GM18868 (cell line): Measurements from ENCODE around the gene ZNF609.

Experiments
- ATAC-seq: cut with Tn5 transposase; IDR thresholded peaks from one replicate; pipeline ENCODE4 v1.9.1; 2021; ENCODE audit warnings: mild to moderate bottlenecking, moderate library complexity; ENCODE audit not compliant: unreplicated experiment

ZNF609 gene, protein sequence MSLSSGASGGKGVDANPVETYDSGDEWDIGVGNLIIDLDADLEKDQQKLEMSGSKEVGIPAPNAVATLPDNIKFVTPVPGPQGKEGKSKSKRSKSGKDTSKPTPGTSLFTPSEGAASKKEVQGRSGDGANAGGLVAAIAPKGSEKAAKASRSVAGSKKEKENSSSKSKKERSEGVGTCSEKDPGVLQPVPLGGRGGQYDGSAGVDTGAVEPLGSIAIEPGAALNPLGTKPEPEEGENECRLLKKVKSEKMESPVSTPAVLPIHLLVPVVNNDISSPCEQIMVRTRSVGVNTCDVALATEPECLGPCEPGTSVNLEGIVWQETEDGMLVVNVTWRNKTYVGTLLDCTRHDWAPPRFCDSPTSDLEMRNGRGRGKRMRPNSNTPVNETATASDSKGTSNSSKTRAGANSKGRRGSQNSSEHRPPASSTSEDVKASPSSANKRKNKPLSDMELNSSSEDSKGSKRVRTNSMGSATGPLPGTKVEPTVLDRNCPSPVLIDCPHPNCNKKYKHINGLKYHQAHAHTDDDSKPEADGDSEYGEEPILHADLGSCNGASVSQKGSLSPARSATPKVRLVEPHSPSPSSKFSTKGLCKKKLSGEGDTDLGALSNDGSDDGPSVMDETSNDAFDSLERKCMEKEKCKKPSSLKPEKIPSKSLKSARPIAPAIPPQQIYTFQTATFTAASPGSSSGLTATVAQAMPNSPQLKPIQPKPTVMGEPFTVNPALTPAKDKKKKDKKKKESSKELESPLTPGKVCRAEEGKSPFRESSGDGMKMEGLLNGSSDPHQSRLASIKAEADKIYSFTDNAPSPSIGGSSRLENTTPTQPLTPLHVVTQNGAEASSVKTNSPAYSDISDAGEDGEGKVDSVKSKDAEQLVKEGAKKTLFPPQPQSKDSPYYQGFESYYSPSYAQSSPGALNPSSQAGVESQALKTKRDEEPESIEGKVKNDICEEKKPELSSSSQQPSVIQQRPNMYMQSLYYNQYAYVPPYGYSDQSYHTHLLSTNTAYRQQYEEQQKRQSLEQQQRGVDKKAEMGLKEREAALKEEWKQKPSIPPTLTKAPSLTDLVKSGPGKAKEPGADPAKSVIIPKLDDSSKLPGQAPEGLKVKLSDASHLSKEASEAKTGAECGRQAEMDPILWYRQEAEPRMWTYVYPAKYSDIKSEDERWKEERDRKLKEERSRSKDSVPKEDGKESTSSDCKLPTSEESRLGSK (N-terminal part only)

DNA sequence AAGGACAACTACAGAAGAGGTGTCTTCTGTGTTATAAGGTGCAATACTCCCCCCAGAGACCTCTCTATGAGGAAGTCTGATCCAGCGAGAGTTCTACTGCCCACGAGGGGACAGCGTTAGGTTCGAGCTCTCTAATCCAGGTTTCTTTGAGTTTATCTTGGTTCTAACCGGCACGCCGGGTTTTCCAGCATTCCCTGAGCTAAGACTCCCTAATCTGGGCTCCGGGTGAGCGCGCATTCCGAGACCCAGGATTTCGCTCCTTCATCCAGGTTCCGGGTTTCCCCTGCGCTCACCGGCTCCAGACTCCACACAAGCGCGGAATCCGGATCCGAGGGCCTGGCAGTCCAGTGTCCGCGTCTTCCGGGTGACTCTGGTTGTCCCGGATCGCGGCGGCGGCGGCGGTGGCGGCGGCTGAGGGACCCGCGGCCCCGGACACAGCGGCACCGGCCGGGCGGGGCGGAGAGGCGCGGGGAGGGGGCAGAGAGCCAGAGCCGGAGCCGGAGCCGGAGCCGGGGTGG is at the start of gene ZNF609:
Gene ZNF609, plus strand, starts transcription at position 373 of the 518 bp plus-strand sequence. CDS start 38,842 bp downstream, outside the sequence.
- ATAC-seq, result peak; percentile 56

DNA sequence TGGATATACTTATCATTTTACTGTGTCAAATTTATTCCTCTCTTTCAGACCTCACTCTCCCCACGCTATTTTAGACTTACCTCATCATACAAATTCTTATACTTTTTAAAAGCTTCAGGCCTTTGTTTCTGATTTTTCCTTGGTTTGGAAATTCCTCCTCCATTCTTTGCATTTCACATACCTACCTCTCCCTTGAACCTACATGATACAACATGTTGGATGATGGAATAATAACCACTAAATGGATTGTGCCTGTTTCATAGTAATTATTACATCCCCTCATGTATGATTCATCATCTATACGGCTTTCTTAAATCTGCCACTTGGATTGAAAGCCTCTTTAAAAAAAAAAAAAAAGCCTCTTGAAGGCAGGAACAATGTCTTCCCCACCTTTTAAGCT is 48.2 kb upstream of the ZNF609 start:
- ATAC-seq, result no peak

DNA sequence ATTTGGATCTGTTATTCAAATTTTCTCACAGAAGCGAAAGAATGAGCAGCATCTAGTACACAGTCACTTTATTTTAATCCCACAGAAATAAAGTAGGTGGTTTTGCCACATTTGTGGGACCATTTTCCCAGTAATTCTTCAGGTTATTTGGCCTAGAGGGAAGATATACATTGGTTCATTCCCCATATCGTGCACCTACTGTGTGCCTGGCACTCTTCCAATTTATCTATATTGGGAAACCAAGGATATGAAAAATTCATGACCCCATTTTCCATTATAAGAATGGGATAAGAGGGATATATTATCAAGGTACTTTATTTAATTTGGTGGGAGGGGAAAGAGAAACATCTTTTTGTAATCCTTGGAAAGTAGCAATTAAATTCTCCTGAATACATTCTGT is 37.7 kb upstream of the ZNF609 start:
- no peak for ATAC-seq

DNA sequence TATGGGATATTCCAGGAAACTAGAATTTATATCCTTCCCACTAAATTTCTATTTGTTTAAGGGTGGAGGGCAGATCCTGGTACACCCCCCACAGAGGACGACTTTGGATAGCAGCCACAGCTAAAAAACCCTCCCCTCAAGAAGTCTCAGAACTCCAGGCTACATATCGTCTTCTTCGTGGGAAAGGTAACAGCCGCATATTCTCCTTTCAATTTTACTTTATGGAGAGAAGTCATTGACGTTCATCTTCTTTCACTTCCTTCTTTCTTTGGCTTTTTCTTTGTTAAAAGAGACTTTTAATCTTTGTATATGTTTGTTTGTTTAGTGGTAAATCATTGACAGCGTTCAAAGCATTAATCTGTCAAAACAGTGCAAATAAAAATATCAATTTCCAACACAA is 36.4 kb upstream of the ZNF609 start:
- no peak for ATAC-seq

DNA sequence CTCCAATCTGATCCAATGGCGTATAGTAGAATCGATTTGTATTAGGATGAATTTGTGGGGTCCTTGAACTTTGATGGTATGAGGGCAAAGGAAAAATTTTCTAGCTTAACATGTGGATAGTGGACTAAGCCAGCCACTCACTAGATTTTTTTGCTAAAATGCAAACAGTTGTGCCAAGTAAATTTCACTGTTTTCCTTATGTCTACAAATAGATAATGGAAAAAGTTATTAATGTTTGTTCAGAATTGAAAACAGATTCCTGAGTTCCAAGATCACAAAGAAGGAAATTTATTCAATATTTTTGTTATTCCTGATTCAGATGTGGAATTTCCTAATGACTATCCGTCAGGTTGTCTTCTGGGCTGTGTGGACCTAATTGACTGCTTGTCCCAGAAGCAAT is 35.2 kb upstream of the ZNF609 start:
- no peak for ATAC-seq

DNA sequence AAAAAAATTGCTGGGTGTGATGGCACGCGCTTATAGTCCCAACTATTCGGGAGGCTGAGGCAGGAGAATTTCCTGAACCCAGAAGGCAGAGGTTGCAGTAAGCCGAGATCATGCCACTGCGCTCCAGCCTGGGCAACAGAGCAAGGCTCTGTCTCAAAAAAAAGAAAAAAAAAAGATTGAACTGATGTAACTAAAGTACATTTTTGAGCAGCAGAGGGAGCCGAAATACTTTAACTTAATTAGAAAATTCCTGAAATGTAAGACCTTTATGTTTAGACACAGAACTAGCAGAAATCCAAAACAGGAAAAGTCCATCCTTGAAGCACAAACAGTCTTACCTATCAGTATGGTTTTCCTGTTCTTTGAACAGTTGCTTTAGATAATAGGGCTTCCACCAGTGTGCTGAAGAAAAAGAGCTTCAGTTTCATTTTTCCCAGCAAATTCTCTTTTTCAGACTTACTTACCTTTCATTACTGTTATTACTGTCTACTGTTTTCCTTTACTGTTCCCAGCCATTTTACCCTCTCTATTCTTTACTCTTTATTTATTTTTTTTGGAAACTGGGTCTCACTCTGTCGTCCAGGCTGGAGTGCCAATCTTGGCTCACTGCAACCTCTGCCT is 33.4 kb upstream of the ZNF609 start:
- ATAC-seq, result no peak

DNA sequence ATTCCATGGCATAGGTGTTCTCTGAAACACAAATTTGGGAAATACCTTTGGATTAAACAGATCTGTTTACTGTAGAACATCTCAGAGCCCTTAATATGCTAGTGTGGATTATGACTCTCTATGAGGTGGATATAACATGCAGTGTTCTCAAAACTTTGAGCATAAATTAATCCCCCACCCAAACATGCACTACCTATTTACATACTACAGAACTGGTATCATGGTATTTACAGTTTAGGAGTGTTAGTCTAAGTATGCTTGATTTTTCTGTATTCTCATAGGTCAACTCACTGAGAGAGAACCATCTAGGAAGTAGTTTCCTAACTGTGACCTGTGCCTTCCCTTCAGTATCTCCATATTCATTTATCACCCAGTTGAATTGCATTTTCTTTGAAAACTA is 30.9 kb upstream of the ZNF609 start:
- no peak for ATAC-seq

DNA sequence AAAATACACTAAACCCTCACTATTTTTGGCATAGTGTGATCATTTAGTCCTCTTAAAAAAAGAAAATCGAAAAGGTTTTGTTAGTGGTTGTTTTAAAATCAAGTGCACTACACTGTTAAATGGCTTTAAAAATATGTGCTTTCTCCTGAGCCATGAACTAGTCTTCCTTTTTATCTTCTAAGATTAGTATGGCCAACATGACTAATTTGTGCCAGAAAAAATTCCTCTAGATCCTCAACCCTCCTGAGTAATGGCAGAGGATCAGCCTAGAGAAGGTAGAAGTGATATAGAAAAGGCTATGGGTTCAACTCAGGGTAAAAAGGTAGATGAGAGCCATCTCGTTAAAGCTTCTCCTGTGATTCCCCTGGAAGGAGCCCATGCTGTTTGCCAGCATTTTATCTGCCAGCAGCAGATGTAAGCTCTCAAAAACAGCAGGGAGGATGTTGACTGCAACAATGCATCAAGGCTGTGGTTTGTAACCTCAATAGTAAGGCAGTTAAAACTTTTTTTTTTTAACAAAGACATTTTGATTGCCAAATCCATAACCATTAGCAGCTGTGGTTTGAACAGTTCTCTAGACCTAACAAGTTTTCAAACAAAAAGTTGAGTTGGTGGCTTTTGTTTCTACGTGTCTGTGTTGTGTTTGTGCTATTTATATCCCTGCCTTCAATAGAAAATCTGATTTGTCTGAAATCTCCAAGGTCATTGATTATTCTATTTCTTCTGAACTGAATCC is 30.2 kb upstream of the ZNF609 start:
- ATAC-seq, result no peak

DNA sequence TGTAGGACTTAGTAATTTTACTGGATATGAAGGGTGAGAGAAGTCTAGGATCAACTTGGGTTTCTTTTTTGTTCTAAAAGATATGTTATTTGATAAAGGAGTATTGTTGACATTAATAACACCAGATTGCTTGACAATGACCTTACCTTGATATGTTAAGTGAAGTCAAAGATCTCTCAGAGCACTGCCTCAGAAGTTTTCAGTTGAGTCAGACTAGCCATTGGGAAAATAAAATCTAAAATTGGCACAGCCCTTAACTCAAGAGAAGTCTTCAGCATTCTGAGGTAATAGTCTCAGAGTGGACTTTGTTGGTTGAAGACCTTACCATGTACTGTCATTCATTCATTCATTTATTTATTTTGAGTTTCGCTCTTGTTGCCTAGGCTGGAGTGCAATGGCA is 22.4 kb upstream of the ZNF609 start:
- no peak for ATAC-seq

DNA sequence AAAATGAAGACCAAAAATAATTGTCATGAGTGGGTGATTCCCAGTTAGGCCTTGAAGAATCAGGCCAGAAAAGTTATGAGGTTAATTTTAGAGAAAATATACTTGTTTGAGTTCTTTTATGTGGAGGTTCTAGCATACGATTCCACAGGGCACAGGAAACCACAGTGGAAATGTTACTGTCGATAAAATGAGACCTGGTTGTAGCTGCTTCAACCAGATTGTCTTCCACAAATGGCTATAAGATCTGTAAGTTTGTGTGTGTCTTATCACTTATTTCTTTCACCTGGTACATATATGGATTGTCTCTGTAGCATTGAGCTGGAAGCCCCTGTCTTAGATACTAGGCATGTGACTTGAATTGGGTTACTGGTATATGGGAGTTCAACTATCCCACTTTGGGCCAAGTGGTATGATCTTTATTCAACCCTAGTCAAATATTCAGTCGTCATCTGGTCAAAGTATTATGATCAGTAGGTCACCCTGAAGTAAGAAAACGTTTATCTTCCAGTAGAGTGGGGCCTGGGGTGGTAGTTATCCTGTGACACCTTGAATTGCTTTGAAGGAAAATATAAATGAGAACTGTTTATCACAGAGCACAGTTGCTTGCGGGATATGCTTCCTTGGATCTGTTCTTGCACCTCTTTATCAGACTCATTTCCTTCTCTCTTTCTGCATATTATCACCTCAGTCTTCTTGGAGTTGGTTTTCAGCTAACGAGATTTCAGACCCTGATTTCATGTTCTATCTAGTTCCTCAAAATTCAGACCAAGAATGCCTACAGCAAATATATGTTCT is 21.5 kb upstream of the ZNF609 start:
- ATAC-seq, result no peak

DNA sequence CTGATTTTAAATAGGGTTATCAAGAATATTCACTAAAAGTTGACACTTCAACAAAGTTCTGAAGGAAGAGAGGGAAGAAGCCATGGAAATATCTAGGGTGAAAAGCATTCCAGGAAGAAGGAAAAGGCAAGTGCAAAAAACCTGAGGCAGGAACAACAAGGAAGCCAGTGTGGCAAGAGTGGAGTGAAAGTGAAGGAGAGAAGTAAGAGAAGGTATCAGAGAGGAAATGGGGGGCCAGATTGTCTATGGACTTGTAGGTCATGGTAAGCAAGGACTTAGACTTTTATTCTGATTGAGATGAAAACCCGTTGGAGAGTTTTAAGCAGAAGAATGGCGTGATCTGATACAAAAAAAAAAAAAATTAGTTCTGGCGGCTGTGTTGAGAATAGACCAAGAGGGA is 18.5 kb upstream of the ZNF609 start:
- no peak for ATAC-seq

DNA sequence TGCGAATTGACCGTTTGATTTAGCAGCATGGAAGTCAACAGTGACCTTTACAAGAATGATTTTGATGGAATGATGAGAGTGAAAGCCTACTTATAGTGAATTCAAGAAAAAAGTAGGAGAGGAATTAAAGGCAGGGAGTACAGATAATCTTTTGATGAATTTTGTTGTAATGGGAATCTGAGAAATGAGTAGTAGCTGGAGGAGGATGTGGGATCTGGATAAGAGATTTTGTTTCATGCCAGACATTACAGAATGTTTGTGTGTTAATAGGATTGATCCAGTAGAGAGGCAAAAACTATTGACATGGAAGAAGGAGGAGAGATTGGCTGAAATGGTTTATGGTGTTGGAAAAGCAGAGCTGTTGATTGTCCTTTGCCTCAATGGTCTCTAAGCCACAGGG is 17.4 kb upstream of the ZNF609 start:
- no peak for ATAC-seq

DNA sequence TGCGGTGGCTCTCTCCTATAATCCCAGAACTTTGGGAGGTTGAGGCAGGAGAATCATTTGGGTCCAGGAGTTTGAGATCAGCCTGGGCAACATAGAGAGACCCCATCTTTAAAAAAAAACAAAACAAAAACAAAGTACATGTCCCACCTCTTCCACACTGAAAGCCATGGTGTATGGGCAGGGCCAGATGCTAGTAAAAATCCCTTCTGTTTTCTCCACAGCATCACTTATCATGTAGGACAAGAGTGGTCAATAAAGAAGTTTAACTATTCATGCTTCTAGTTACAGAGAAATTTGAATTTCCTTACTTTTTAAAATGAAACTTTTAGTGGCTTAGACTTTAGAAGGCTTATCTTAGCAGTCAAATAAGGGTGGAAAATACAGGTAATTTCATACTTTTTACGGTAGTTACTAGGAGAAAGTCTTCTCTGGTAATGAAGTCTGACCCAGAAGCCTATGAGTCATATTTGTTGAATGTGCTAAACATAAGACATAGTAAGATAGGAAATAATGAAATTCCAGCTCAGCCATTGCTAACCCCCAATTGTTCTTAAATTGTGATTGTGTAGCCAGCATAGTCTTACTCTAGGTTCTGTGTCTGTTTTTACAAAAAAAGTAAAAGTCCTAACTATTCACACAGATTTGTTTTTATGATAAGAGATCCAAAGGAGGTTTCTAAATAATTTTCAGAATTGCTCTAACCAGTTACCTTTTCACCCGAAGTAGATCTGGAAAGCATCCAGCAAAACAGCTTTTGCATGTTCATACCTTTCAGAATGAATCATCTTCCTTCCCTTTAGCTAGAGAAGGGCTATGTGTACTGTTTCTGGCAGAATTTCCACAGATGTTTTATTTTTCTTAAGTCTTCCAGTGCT is 16.4 kb upstream of the ZNF609 start:
- ATAC-seq, result peak; percentile 75

DNA sequence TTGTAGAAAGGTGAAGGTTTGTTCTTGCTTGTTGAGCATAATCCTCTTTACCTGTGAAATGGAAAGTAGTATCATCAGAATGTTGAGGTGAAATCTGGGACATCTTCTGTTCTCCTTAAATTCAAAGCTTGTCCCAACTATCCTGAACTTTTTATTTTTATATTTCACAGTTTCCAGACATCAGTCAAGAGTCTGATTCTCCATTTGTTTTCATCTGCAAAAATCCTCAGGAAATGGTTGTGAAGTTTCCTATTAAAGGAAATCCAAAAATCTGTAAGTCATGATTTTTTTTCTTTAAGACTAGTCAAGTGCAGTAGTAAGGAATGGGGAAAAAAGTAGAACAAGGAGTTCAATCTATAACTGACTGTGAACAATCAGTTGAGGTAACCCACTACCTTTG is 15.5 kb upstream of the ZNF609 start:
- ATAC-seq, result no peak

DNA sequence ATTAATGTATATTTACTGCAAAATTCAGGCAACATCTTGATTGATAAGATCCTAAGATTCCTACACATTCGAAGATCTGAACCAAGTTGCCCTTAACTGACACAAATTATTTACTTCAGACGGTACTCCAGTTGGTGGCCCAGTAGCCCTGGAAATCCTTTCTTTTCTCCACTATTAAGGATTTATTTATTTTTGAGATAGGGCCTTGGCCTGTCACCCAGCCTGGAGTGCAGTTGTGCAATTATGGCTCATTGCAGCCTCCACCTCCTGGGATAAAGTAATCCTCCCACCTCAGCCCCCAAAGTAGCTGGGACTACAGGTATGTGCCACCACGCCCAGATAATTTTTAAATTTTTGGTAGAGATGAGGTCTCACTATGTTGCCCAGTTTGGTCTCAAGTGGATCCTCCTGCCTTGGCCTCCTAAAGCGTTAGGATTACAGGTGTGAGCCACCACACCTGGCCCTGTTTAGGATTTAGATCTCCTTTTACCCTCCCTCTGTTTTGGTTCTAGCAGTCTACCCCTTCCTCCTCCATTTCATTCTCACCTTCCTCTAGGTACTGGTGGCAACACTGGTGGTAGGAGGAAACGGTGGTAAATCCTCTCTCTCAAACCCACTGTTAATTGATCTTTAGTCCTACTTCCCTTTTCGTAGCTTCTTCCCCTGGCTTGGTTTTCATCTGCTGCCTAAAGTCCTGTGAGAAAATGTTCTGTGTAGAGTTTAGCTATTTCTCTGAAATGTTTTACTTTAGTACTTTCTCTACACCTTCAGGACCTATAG is 12.7 kb upstream of the ZNF609 start:
- peak; percentile 47 for ATAC-seq

DNA sequence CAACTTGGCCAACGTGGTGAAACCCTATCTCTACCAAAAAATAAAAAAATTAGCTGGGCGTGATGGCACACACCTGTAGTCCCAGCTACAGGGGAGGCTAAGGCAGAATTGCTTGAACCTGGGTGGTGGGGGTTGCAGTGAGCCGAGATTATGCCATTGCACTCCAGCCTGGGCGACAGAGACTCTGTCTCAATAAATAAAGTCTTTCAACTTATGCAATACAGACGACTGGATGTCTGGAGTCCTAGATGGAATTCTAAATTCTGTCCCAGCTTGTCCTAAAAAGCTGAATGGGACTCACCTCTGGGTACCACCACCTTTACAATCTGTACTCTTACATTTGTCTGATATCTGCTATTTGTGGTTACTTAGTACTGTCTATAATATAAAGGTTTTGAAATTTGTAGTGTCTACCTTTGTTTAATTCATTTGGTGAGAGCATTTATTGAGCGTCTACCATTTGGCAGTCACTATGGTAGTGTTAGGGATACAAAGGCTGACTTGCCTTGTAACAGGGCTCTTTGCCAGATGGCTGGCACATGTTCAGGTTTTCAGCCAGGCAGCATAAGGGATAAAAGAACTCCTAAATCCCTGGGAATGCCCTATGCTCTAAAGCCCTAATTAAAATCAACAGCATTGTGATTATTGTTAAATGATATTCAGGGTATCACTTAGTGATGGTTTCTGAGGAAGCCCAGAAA is 7.2 kb upstream of the ZNF609 start:
- ATAC-seq, result no peak

DNA sequence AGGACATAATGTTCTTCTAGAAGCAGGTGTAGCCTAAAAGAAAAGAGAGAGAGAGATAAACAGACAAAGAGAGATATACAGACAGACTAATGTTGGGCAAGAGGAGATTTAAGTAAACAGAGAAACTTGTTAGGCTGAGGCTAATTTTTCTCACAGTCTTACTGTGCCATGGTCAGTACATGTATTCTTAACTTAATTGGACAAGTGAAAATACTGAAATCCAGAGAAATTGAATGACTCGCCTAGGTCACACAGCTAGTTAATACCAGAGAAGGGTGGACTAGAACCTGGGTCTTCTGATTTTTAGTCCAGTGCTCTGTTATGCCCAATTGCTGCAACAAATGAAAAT is 6.7 kb upstream of the ZNF609 start:
- ATAC-seq, result no peak
